Uterus (tissue), 2 donors: ENCODE measurements around the gene MAPRE3.

ENCODE experiments used
- CTCF ChIP-seq, 4 experiments: fragments of 200-600 bp in 2 of 4; fragments of 450-650 bp in 2 of 4; sonication (generic) in 2 of 4; IDR thresholded peaks; one replicate each; pipeline ENCODE4 v1.5.1; 2016 to 2019; ENCODE audit warnings: antibody characterized with exemption in 4 of 4, mild to moderate bottlenecking in 2 of 4, moderate library complexity in 1 of 4
- POLR2A ChIP-seq, 2 donors: fragments of 450-650 bp; IDR thresholded peaks; one replicate each; pipeline ENCODE4 v1.6.1; 2016; ENCODE audit warnings: antibody characterized with exemption in 2 of 2, mild to moderate bottlenecking in 1 of 2, moderate library complexity in 1 of 2

GRCh38 chr2:27013738-27014137 is 43.3 kb downstream of the MAPRE3 start:
- no peak for TF ChIP-seq CTCF (IDR thresholded peaks at IDR 0.05)
- TF ChIP-seq POLR2A (IDR thresholded peaks at IDR 0.05), result no peak
